ENCODE results near the gene CTCFL. TPM values are rescaled to one million over a fixed set of nuclear protein-coding genes. Genes with fewer than 3 reads are reported as not detected.

Gene CTCFL
- total RNA-seq, 1 donor from 2014 or later = not detected

- FAIRE-seq = no peak
- no peak overlapping the region for H3K4me3 ChIP-seq (ENCODE audit: low read depth, low read length)
These were observed 45.4 kb upstream of the CTCFL start for GRCh38 chr20:57570145-57570850.

GRCh38 chr20:57568960-57569359 lies 44.0 kb upstream of the CTCFL start:
- Histone ChIP-seq H3K36me3 (ENCODE audit: control insufficient read depth, insufficient read depth, low read length) (no peaks in the 10 kb centered on the region), H3K27me3 (ENCODE audit: control insufficient read depth, insufficient read depth, low read length) (peaks cover 12% of the 10 kb centered on the region), H3K4me3 (ENCODE audit: low read depth, low read length) (no peak overlapping the region)
- DNase-seq (ENCODE audit: low read depth) (no peak), FAIRE-seq (no peak)
- TF ChIP-seq CTCF (IDR thresholded peaks at IDR 0.05; ENCODE audit: insufficient read depth, low read length, severe bottlenecking) = no peak

More at GRCh38 chr20:57570145-57570850, 45.4 kb upstream of the CTCFL start:
- DNase-seq (ENCODE audit: low read depth) = no peak
- Histone ChIP-seq H3K27me3 (ENCODE audit: control insufficient read depth, insufficient read depth, low read length) (peaks cover 15% of the 10 kb centered on the region), H3K36me3 (ENCODE audit: control insufficient read depth, insufficient read depth, low read length) (no peaks in the 10 kb centered on the region)
- TF ChIP-seq CTCF (IDR thresholded peaks at IDR 0.05; ENCODE audit: insufficient read depth, low read length, severe bottlenecking) = no peak

GRCh38 chr20:57568088-57568896 lies 43.4 kb upstream of the CTCFL start:
- no peak overlapping the region for H3K4me3 ChIP-seq (ENCODE audit: low read depth, low read length)
- H3K36me3 ChIP-seq (ENCODE audit: control insufficient read depth, insufficient read depth, low read length) = no peaks in the 10 kb centered on the region
- TF ChIP-seq CTCF (IDR thresholded peaks at IDR 0.05; ENCODE audit: insufficient read depth, low read length, severe bottlenecking) = no peak
- peaks cover 10% of the 10 kb centered on the region for H3K27me3 ChIP-seq (ENCODE audit: control insufficient read depth, insufficient read depth, low read length)
- DNase-seq (ENCODE audit: low read depth) = no peak
- FAIRE-seq = no peak

- FAIRE-seq (no peak), DNase-seq (ENCODE audit: low read depth) (no peak)
- peaks cover 7% of the 10 kb centered on the region for H3K27me3 ChIP-seq (ENCODE audit: control insufficient read depth, insufficient read depth, low read length)
- no peak for TF ChIP-seq CTCF (IDR thresholded peaks at IDR 0.05; ENCODE audit: insufficient read depth, low read length, severe bottlenecking)
- no peak overlapping the region for H3K4me3 ChIP-seq (ENCODE audit: low read depth, low read length)
- no peaks in the 10 kb centered on the region for H3K36me3 ChIP-seq (ENCODE audit: control insufficient read depth, insufficient read depth, low read length)
These were observed 42.6 kb upstream of the CTCFL start for GRCh38 chr20:57567471-57568079.

GRCh38 chr20:57566803-57567459 lies 42.0 kb upstream of the CTCFL start:
- H3K4me3 ChIP-seq (ENCODE audit: low read depth, low read length) = no peak overlapping the region
- DNase-seq (ENCODE audit: low read depth) (no peak), FAIRE-seq (no peak)
- H3K36me3 ChIP-seq (ENCODE audit: control insufficient read depth, insufficient read depth, low read length) = no peaks in the 10 kb centered on the region
- TF ChIP-seq CTCF (IDR thresholded peaks at IDR 0.05; ENCODE audit: insufficient read depth, low read length, severe bottlenecking) = no peak
- H3K27me3 ChIP-seq (ENCODE audit: control insufficient read depth, insufficient read depth, low read length) = peaks cover 7% of the 10 kb centered on the region
